Measurements from ENCODE around the gene AKAP13.

AKAP13 gene

GRCh38 chr15:85377986-85378385 is 2.4 kb upstream of the AKAP13 start:
- DNase-seq (ENCODE audit: low read depth): no peak
- H3K4me3 ChIP-seq (ENCODE audit: control insufficient read depth, low read depth, low read length): no peak overlapping the region
- TF ChIP-seq, protein P1, sequence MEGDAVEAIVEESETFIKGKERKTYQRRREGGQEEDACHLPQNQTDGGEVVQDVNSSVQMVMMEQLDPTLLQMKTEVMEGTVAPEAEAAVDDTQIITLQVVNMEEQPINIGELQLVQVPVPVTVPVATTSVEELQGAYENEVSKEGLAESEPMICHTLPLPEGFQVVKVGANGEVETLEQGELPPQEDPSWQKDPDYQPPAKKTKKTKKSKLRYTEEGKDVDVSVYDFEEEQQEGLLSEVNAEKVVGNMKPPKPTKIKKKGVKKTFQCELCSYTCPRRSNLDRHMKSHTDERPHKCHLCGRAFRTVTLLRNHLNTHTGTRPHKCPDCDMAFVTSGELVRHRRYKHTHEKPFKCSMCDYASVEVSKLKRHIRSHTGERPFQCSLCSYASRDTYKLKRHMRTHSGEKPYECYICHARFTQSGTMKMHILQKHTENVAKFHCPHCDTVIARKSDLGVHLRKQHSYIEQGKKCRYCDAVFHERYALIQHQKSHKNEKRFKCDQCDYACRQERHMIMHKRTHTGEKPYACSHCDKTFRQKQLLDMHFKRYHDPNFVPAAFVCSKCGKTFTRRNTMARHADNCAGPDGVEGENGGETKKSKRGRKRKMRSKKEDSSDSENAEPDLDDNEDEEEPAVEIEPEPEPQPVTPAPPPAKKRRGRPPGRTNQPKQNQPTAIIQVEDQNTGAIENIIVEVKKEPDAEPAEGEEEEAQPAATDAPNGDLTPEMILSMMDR (IDR thresholded peaks at IDR 0.05; ENCODE audit: control insufficient read depth, insufficient read depth, low read depth, low read length, missing control alignments): no peak

GRCh38 chr15:85379403-85380131 is 836 bp upstream of the AKAP13 start:
- TF ChIP-seq, protein P1 (IDR thresholded peaks at IDR 0.05; ENCODE audit: control insufficient read depth, insufficient read depth, low read depth, low read length, missing control alignments): no peak
- DNase-seq (ENCODE audit: low read depth): no peak
- peak overlapping the region; percentile 51 for H3K4me3 ChIP-seq (ENCODE audit: control insufficient read depth, low read depth, low read length)

DNA sequence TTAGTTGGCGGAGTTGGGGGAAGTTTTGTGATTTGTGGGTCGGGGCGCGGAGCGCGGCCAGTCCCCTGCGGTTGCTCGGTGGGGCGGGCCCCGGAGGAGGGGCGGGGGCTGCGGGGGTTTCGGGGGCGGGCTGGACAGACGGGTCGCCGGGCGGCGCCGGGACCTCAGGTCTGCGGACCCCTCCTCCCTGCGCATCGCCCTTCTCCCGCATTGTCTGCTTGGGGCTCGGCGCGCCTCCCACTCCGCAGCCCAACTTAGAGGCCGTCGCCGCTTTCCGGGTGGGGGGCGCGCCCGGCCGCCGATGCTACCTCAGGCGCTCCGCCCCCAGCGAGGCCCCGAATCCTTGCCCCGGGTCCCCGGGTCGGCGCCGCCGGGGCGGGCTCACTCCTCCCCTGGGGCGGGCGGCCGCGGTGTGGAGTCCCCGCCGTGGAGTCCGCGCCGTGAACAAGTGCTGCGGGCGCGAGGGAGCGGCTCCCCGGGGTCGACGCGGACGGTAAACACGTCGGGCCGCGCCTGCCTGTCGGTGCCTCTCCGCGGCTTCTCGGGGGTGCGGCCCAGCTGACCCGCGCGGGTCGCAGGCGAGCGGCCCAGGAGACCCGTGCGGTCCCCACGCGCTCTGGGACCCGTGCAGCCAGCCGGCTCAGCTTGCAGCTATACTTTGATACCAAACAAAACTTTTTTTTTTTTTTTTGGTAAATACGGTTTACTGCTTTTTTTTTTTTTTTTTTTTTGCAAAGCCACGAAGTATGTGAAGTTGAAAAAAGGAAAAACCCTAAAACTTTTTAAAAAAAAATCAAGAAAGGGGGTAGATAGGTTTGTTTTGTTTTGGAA is 624 bp downstream of the AKAP13 start:
- TF ChIP-seq, protein P1 (IDR thresholded peaks at IDR 0.05; ENCODE audit: control insufficient read depth, insufficient read depth, low read depth, low read length, missing control alignments): no peak
- DNase-seq (ENCODE audit: low read depth): no peak
- H3K4me3 ChIP-seq (ENCODE audit: control insufficient read depth, low read depth, low read length): peak overlapping the region; percentile 82

DNA sequence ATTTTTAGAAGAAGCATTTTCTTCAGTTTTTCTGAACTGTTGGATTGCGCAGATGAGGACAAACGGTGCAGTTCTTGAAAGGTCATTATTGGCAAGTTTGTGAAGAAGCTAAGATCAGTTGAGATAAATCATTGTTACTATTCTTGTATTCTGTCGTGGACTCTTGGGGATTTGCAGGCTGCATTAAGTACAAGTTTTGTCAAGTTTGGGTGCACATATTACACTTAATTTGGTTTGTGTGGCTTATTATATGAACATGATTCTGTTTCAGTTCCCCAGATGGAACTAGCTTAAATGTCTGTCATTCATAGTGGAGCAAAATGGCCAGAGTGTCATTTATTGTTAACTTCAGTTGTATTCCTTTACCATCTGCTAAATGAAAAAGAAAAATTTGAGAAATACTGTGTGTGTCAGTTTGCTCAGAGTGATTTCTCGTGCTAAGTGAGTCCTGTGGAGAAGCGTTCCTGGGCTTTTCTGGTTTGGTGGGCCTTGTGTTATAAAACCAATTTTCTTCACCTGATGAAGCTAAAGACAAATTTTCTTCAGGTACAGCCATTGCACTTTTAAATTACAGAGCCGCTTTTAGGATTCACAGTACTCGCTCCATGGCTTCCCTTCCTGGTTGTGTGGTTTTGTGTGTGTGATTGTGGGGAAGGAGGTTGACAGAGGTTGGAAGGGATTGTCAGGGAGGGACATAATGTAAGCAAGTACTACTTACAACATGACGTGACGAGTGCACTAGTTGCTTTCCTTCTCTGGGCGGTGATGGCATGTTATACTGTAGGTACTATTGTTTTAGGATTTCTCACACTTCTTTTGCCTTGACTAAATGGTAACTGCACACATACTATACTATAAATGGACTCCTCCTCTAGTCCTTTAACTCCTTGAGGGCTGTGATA is 1.7 kb downstream of the AKAP13 start:
- DNase-seq (ENCODE audit: low read depth): no peak
- peak overlapping the region; percentile 82 for H3K4me3 ChIP-seq (ENCODE audit: control insufficient read depth, low read depth, low read length)
- TF ChIP-seq, protein P1 (IDR thresholded peaks at IDR 0.05; ENCODE audit: control insufficient read depth, insufficient read depth, low read depth, low read length, missing control alignments): no peak

DNA sequence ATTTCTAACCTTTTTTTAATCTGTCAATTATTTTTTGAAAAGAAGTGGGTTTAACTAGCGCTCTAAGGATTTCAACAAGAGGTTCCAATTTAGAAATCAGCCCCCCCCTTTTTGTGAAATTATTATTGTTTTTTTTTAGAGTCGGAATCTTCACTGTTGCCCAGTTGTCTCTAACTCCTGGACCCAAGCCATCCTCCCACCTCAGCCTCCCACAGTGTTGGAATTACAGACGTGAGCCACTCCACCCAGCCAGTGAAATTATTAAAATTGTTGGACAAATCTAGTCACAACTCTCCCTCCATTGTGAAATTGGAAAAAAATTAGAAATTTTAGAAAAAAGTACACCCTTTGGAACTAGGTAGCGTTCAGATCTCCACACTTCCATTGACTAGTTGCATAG is 2.5 kb downstream of the AKAP13 start:
- H3K4me3 ChIP-seq (ENCODE audit: control insufficient read depth, low read depth, low read length): no peak overlapping the region
- TF ChIP-seq, protein P1 (IDR thresholded peaks at IDR 0.05; ENCODE audit: control insufficient read depth, insufficient read depth, low read depth, low read length, missing control alignments): no peak
- no peak for DNase-seq (ENCODE audit: low read depth)

GRCh38 chr15:85383470-85384148 is 3.2 kb downstream of the AKAP13 start:
- no peak for DNase-seq (ENCODE audit: low read depth)
- no peak overlapping the region for H3K4me3 ChIP-seq (ENCODE audit: control insufficient read depth, low read depth, low read length)
- TF ChIP-seq, protein P1 (IDR thresholded peaks at IDR 0.05; ENCODE audit: control insufficient read depth, insufficient read depth, low read depth, low read length, missing control alignments): no peak
